GM23338 (cell line): ENCODE measurements around the gene HSP90B1. TPM values are rescaled to one million over a fixed set of nuclear protein-coding genes. Genes with fewer than 3 reads are reported as not detected.

Experiments
- ATAC-seq: fragments of 200-7000 bp; cut with Tn5 transposase; 3 replicates; pipeline ENCODE4 v1.9.1; 2020
- DNase-seq: peaks from one replicate; pipeline ENCODE4 v3.0.0-alpha.2; 2015; ENCODE audit warnings: low spot score
- H2AFZ ChIP-seq: fragments of 200-600 bp; sonication (generic); 2 replicates; pipeline ENCODE4 v1.8.0; 2016; ENCODE audit warnings: antibody characterized with exemption, mild to moderate bottlenecking, moderate library complexity
- H3F3A ChIP-seq: fragments of 200-600 bp; sonication (generic); replicated peaks from 2 replicates; pipeline ENCODE4 v1.8.0; 2017; ENCODE audit warnings: antibody characterized with exemption, mixed run types, low read depth
- H3K27ac ChIP-seq: fragments of 200-600 bp; sonication (generic); 2 replicates; pipeline ENCODE4 v1.6.1; 2016; ENCODE audit warnings: low read depth
- H3K27me3 ChIP-seq: fragments of 200-600 bp; sonication (generic); 2 replicates; pipeline ENCODE4 v1.8.0; 2016; ENCODE audit warnings: mild to moderate bottlenecking, mixed run types, moderate library complexity; ENCODE audit not compliant: insufficient read depth
- H3K36me3 ChIP-seq: fragments of 200-600 bp; sonication (generic); 2 replicates; pipeline ENCODE4 v1.8.0; 2016; ENCODE audit warnings: mild to moderate bottlenecking; ENCODE audit not compliant: insufficient read depth
- H3K4me1 ChIP-seq: fragments of 200-600 bp; sonication (generic); 2 replicates; pipeline ENCODE4 v1.8.0; 2016; ENCODE audit warnings: mild to moderate bottlenecking, moderate library complexity; ENCODE audit not compliant: insufficient read depth
- H3K4me2 ChIP-seq: fragments of 200-600 bp; sonication (generic); 2 replicates; pipeline ENCODE4 v1.7.1; 2017; ENCODE audit warnings: mixed run types
- H3K4me3 ChIP-seq: fragments of 200-600 bp; sonication (generic); 2 replicates; pipeline ENCODE4 v1.6.1; 2016; ENCODE audit warnings: mixed run types
- H3K79me2 ChIP-seq: fragments of 200-600 bp; sonication (generic); replicated peaks from 2 replicates; pipeline ENCODE4 v1.8.0; 2017; ENCODE audit warnings: mild to moderate bottlenecking; ENCODE audit not compliant: insufficient read depth
- H3K9me2 ChIP-seq: fragments of 200-600 bp; sonication (generic); 2 replicates; pipeline ENCODE4 v1.8.0; 2017; ENCODE audit not compliant: insufficient read depth
- H4K20me1 ChIP-seq: fragments of 200-600 bp; sonication (generic); replicated peaks from 2 replicates; pipeline ENCODE4 v1.8.0; 2017; ENCODE audit warnings: mild to moderate bottlenecking; ENCODE audit not compliant: insufficient read depth
- H3K27ac Mint-ChIP-seq: 2 replicates; pipeline ENCODE4 v1.8.0; 2020; ENCODE audit warnings: inconsistent platforms, mild to moderate bottlenecking, moderate library complexity, mixed read lengths
- H3K27me3 Mint-ChIP-seq: 3 replicates; pipeline ENCODE4 v1.8.0; 2022; ENCODE audit warnings: low read depth, mild to moderate bottlenecking, moderate library complexity, mixed read lengths, inconsistent platforms; ENCODE audit not compliant: insufficient read depth, poor library complexity
- H3K36me3 Mint-ChIP-seq: 3 replicates; pipeline ENCODE4 v1.8.0; 2021; ENCODE audit warnings: low read depth, mild to moderate bottlenecking, inconsistent platforms, moderate library complexity, mixed read lengths
- H3K4me1 Mint-ChIP-seq: 3 replicates; pipeline ENCODE4 v1.8.0; 2020; ENCODE audit warnings: mild to moderate bottlenecking, inconsistent platforms, mixed read lengths
- H3K4me3 Mint-ChIP-seq: 3 replicates; pipeline ENCODE4 v1.8.0; 2021; ENCODE audit warnings: moderate library complexity, mild to moderate bottlenecking, inconsistent platforms, mixed read lengths
- H3K9me3 Mint-ChIP-seq: 3 replicates; pipeline ENCODE4 v1.8.0; 2020; ENCODE audit warnings: moderate library complexity, mild to moderate bottlenecking, inconsistent platforms, mixed read lengths
- CREB1 ChIP-seq: fragments of 250-450 bp; sonication (Bioruptor Pico); IDR thresholded peaks from 2 replicates; pipeline ENCODE4 v1.5.0; 2020; ENCODE audit warnings: low read depth, mild to moderate bottlenecking, moderate library complexity
- ETS1 ChIP-seq: IDR thresholded peaks from 2 replicates; pipeline ENCODE4 v1.6.1; 2016; ENCODE audit warnings: antibody characterized with exemption
- EZH2 ChIP-seq: fragments of 200-600 bp; sonication (generic); IDR thresholded peaks from one replicate; pipeline ENCODE4 v1.8.0; 2017; ENCODE audit warnings: antibody characterized with exemption, mild to moderate bottlenecking, low read depth; ENCODE audit not compliant: unreplicated experiment
- EZH2phosphoT487 ChIP-seq: fragments of 200-600 bp; sonication (generic); IDR thresholded peaks from one replicate; pipeline ENCODE4 v1.8.1; 2018; ENCODE audit warnings: antibody characterized with exemption; ENCODE audit not compliant: unreplicated experiment
- NANOG ChIP-seq: IDR thresholded peaks from 2 replicates; pipeline ENCODE4 v1.6.1; 2016; ENCODE audit warnings: antibody characterized with exemption, borderline replicate concordance
- REST ChIP-seq: IDR thresholded peaks from one replicate; pipeline ENCODE4 v1.6.1; 2018; ENCODE audit warnings: antibody characterized with exemption; ENCODE audit not compliant: unreplicated experiment
- ZNF462 ChIP-seq: fragments of 250-450 bp; sonication (Bioruptor Pico); IDR thresholded peaks from 2 replicates; pipeline ENCODE4 v1.5.0; 2020; ENCODE audit warnings: mild to moderate bottlenecking, moderate library complexity
- polyA plus RNA-seq: library from polyadenylated mRNA; unstranded; fragments of >200 nt; fragmentation: Nextera tagmentation; extraction: Ambion mirVana; gene quantifications from 2 replicates; pipeline ENCODE4 v1.2.1, GENCODE V29; 2016
- total RNA-seq: library from RNA; depleted of rRNA; stranded (reverse); fragments of >200 nt; shearing (Covaris generic); gene quantifications from 2 replicates; pipeline ENCODE4 v1.2.3, GENCODE V29; 2014
- TF ChIP-seq, protein P1 (sequence below), 2 experiments: fragments of 200-600 bp in 1 of 2; sonication (generic) in 1 of 2; conservative IDR thresholded peaks; 2 replicates each; pipeline versions ENCODE4 v1.5.1 to v1.6.1; 2016 to 2017; ENCODE audit warnings: antibody characterized with exemption in 2 of 2, low read depth in 2 of 2, mild to moderate bottlenecking in 2 of 2, moderate library complexity in 1 of 2

The HSP90B1 gene
- total and polyA plus RNA-seq, 2 experiments from 2014 or later = 605 to 1,312 TPM

DNA sequence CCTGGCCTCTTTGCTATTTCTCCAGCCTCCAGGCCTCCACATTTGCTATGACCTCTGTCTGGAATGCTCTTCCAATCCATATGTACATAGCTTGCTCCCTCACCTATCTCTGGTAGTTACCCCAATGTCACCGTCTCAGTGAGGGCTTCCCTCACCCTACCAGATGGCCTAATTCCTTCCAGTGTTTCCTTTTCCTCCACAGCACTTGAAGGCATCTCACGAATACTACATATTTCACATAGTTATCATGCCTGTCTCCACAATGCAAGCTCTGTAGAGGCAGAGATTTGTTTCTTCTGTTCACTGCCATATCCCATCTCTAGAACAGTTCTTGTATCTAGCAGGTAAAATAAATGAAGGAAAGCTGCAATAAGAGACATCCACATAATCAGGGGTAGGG, 21.3 kb upstream of the HSP90B1 start:
- H2AFZ ChIP-seq = no peak overlapping the region; the same call in 1 of the 2 replicates
- H4K20me1 ChIP-seq = no peaks in the 10 kb centered on the region
- Mint-ChIP-seq H3K9me3 (no peaks in the 10 kb centered on the region), H3K4me3 (no peak overlapping the region), H3K36me3 (no peaks in the 10 kb centered on the region), H3K4me1 (peaks cover 5% of the 10 kb centered on the region), H3K27ac (no peak overlapping the region), H3K27me3 (no peaks in the 10 kb centered on the region)
- H3K36me3 ChIP-seq = no peaks in the 10 kb centered on the region
- no peaks in the 10 kb centered on the region for H3K4me1 ChIP-seq
- ATAC-seq = no peak; the same call in 2 of the 3 replicates
- no peak overlapping the region for H3K4me3 ChIP-seq
- H3K4me2 ChIP-seq = no peak overlapping the region
- TF ChIP-seq EZH2 = no peak
- TF ChIP-seq ZNF462 (CRISPR knock-in tag) = peak; percentile 59; the same call in 1 of the 2 replicates
- no peaks in the 10 kb centered on the region for H3F3A ChIP-seq
- DNase-seq = peak; percentile 41
- no peaks in the 10 kb centered on the region for H3K9me2 ChIP-seq
- no peak overlapping the region for H3K27ac ChIP-seq
- no peaks in the 10 kb centered on the region for H3K79me2 ChIP-seq
- no peaks in the 10 kb centered on the region for H3K27me3 ChIP-seq

- Mint-ChIP-seq H3K27ac (no peak overlapping the region), H3K4me1 (peaks cover 5% of the 10 kb centered on the region), H3K27me3 (no peaks in the 10 kb centered on the region), H3K36me3 (no peaks in the 10 kb centered on the region), H3K4me3 (no peak overlapping the region), H3K9me3 (no peaks in the 10 kb centered on the region)
- H4K20me1 ChIP-seq = no peaks in the 10 kb centered on the region
- no peaks in the 10 kb centered on the region for H3K4me1 ChIP-seq
- H3K79me2 ChIP-seq = no peaks in the 10 kb centered on the region
- no peak overlapping the region for H2AFZ ChIP-seq
- H3F3A ChIP-seq = no peaks in the 10 kb centered on the region
- H3K36me3 ChIP-seq = no peaks in the 10 kb centered on the region
- H3K27me3 ChIP-seq = no peaks in the 10 kb centered on the region
- H3K4me3 ChIP-seq = no peak overlapping the region
- no peak overlapping the region for H3K4me2 ChIP-seq
- H3K27ac ChIP-seq = no peak overlapping the region
- DNase-seq (no peak), ATAC-seq (no peak)
- H3K9me2 ChIP-seq = no peaks in the 10 kb centered on the region
- TF ChIP-seq EZH2phosphoT487 (no peak), ETS1 (no peak), REST (no peak), NANOG (no peak), CREB1 (no peak)
- TF ChIP-seq, protein P1, sequence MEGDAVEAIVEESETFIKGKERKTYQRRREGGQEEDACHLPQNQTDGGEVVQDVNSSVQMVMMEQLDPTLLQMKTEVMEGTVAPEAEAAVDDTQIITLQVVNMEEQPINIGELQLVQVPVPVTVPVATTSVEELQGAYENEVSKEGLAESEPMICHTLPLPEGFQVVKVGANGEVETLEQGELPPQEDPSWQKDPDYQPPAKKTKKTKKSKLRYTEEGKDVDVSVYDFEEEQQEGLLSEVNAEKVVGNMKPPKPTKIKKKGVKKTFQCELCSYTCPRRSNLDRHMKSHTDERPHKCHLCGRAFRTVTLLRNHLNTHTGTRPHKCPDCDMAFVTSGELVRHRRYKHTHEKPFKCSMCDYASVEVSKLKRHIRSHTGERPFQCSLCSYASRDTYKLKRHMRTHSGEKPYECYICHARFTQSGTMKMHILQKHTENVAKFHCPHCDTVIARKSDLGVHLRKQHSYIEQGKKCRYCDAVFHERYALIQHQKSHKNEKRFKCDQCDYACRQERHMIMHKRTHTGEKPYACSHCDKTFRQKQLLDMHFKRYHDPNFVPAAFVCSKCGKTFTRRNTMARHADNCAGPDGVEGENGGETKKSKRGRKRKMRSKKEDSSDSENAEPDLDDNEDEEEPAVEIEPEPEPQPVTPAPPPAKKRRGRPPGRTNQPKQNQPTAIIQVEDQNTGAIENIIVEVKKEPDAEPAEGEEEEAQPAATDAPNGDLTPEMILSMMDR (conservative IDR thresholded peaks at IDR 0.05; ENCODE audit: low read depth in 2 of 2) = no peak
Measured at GRCh38 chr12:103909811-103910210, 20.4 kb upstream of the HSP90B1 start.
